PC-3 (cell line): ENCODE results near the gene ITFG2. TPM values are rescaled to one million over a fixed set of nuclear protein-coding genes. Genes with fewer than 3 reads are reported as not detected.

Experiments
- ATAC-seq: fragments of 200-7000 bp; cut with Tn5 transposase; 2 replicates; pipeline ENCODE4 v1.9.1; 2020; ENCODE audit warnings: mild to moderate bottlenecking, moderate library complexity
- BruUV-seq: library from RNA; stranded (reverse); fragments of 400-500 nt; replicated peaks from 2 replicates; lab custom pipeline; 2021; lab: Mats Ljungman, UMichigan
- CTCF ChIA-PET: fragments of 300-600 bp; sonication (Branson Sonifier 250); formaldehyde crosslinking; loops from one replicate; lab custom pipeline; 2022; ENCODE audit warnings: antibody characterized with exemption; lab: Charles Lee
- POLR2A ChIA-PET: fragments of 300-600 bp; sonication (Branson Sonifier 250); formaldehyde crosslinking; loops from one replicate; lab custom pipeline; 2022; ENCODE audit warnings: antibody characterized with exemption; ENCODE audit not compliant: unreplicated experiment; lab: Charles Lee
- DNase-seq: peaks from one replicate; pipeline ENCODE4 v3.0.0-alpha.2; 2015
- H2AFZ ChIP-seq: fragments of 300-600 bp; sonication (generic); 2 replicates; pipeline ENCODE4 v1.6.0; 2016; ENCODE audit warnings: antibody characterized with exemption, low read length
- H3F3A ChIP-seq: fragments of 300-600 bp; sonication (generic); one replicate; pipeline ENCODE4 v1.6.0; 2017; ENCODE audit warnings: antibody characterized with exemption, low read length, control low read depth, mild to moderate bottlenecking; ENCODE audit not compliant: unreplicated experiment
- H3K27ac ChIP-seq: fragments of 300-600 bp; sonication (generic); 2 replicates; pipeline ENCODE4 v1.5.1; 2016; ENCODE audit warnings: mild to moderate bottlenecking, low read length
- H3K27me3 ChIP-seq: fragments of 300-600 bp; sonication (generic); 2 replicates; pipeline ENCODE4 v1.6.1; 2016; ENCODE audit warnings: low read length, mixed read lengths
- H3K36me3 ChIP-seq: fragments of 300-600 bp; sonication (generic); 2 replicates; pipeline ENCODE4 v1.6.1; 2016; ENCODE audit warnings: low read depth, mixed run types, low read length, mixed read lengths
- H3K4me1 ChIP-seq: fragments of 300-600 bp; sonication (generic); 2 replicates; pipeline ENCODE4 v1.5.1; 2016; ENCODE audit warnings: low read length; ENCODE audit not compliant: insufficient read depth
- H3K4me2 ChIP-seq: fragments of 300-600 bp; sonication (generic); 2 replicates; pipeline ENCODE4 v1.6.0; 2016; ENCODE audit warnings: low read length
- H3K4me3 ChIP-seq: fragments of 300-600 bp; sonication (generic); 2 replicates; pipeline ENCODE4 v1.5.1; 2016; ENCODE audit warnings: mild to moderate bottlenecking, low read length, mixed read lengths
- H3K79me2 ChIP-seq: fragments of 300-600 bp; sonication (generic); 2 replicates; pipeline ENCODE4 v1.6.1; 2017; ENCODE audit warnings: low read length, mixed read lengths
- H3K9ac ChIP-seq: fragments of 300-600 bp; sonication (generic); 2 replicates; pipeline ENCODE4 v1.6.0; 2016; ENCODE audit warnings: mild to moderate bottlenecking, low read length
- H3K9me2 ChIP-seq: fragments of 300-600 bp; sonication (generic); replicated peaks from 2 replicates; pipeline ENCODE4 v1.6.1; 2016; ENCODE audit warnings: mixed run types, low read length, mixed read lengths
- H3K9me3 ChIP-seq: fragments of 300-600 bp; sonication (generic); 2 replicates; pipeline ENCODE4 v1.6.1; 2016; ENCODE audit warnings: low read length, mixed read lengths
- H4K20me1 ChIP-seq: fragments of 300-600 bp; sonication (generic); 2 replicates; pipeline ENCODE4 v1.6.1; 2016; ENCODE audit warnings: low read length, mixed read lengths
- CTCF ChIP-seq: fragments of 300-600 bp; sonication (generic); conservative IDR thresholded peaks from 2 replicates; pipeline ENCODE4 v1.5.1; 2017; ENCODE audit warnings: antibody characterized with exemption, low read depth, mild to moderate bottlenecking, low read length
- EZH2 ChIP-seq: fragments of 300-600 bp; sonication (generic); IDR thresholded peaks from one replicate; pipeline ENCODE4 v1.6.1; 2017; ENCODE audit warnings: antibody characterized with exemption, mild to moderate bottlenecking, low read length; ENCODE audit not compliant: unreplicated experiment
- EZH2phosphoT487 ChIP-seq: fragments of 300-600 bp; sonication (generic); IDR thresholded peaks from 2 replicates; pipeline ENCODE4 v1.6.1; 2018; ENCODE audit warnings: mild to moderate bottlenecking, antibody characterized with exemption, low read length, borderline replicate concordance
- intact Hi-C: fragments of 100-400 bp; cut with micrococcal nuclease; formaldehyde crosslinking; loops from 2 replicates; pipeline ENCODE4 v1.9.0; 2023
- total RNA-seq: library from RNA; depleted of rRNA; stranded (reverse); fragments of >200 nt; gene quantifications from 2 replicates; pipeline ENCODE4 v1.2.3, GENCODE V29; 2014

ITFG2 gene
- total RNA-seq, 1 experiment from 2014 or later, result 12.8 TPM

DNA sequence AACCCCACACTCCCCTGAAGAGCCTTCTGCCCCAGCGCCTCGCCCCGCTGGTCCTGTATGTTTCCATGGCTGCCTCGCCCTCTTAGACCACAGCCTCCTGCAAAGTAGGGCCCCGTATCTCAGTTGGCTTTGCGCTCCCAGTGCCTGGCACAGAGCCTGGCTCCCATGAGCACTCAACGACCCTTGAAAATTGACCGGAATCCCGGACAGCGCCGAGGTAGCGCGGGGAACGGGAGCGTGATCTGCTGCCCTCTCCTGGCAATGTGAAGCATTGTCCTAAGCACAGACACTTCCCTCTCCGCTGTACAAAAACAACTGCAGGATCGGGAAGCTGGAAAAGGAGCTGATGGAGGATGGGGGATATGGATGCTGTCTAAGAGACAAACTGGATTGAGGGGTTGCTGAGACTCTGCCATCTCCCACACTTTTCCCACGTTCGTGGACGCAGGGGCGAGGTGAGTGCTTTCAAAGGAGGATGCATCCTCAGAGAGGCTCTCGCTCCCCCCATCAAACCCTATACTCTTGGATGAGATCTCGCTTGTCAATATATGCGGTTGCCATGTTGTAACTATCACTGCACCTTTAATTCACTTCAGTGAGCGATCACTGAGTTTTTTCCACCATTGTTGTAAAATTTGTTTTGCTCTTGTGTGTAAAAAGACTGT, 28.4 kb upstream of the ITFG2 start:
- no peak overlapping the region for H3K9ac ChIP-seq
- no TSS peak for BruUV-seq
- peak overlapping the region; percentile 70; the same call in 1 of the 2 replicates for H2AFZ ChIP-seq
- H3K4me3 ChIP-seq, result peak overlapping the region; percentile 31
- H3F3A ChIP-seq, result no peaks in the 10 kb centered on the region
- no peak overlapping the region for H3K27ac ChIP-seq
- no peaks in the 10 kb centered on the region for H4K20me1 ChIP-seq
- no peaks in the 10 kb centered on the region for H3K9me3 ChIP-seq
- H3K27me3 ChIP-seq, result peaks cover 37% of the 10 kb centered on the region
- ChIA-PET POLR2A (no interaction called here), CTCF (interaction anchor here (1.1 kb wide), 1 partner anchor 44 kb away, joined by 4 read pairs; no protein-coding TSS in a partner anchor)
- ATAC-seq (peak; percentile 93), DNase-seq (peak; percentile 59)
- H3K4me2 ChIP-seq, result peak overlapping the region; percentile 71
- TF ChIP-seq CTCF (peak; percentile 88), EZH2phosphoT487 (no peak), EZH2 (no peak)
- intact Hi-C loops, result loop anchor here (1.0 kb wide), 1 partner anchor 44 kb away; no protein-coding TSS in a partner anchor
- H3K36me3 ChIP-seq, result no peaks in the 10 kb centered on the region
- no peaks in the 10 kb centered on the region for H3K9me2 ChIP-seq
- peaks cover 5% of the 10 kb centered on the region; the same call in 1 of the 2 replicates for H3K4me1 ChIP-seq
- H3K79me2 ChIP-seq, result no peaks in the 10 kb centered on the region

DNA sequence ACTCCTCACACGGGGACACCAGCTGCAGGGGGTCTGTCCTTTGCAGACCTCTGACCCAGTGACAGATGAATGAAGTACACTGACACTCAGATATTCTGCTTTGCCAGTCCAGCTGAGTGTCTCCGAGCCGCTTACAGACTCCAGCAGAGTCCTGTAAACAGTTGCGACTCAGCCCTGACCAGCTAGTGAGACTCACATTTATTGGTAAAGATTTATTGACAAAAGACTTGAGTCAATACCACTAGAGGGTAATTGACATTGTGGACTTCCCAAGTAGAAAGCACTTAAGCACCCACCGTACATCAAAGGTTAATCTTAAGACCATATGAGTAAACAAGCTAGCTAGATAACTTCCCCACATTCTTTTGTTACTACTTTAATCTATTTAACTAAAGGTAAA, 27.5 kb upstream of the ITFG2 start:
- DNase-seq, result peak; percentile 41
- Histone ChIP-seq H3K27ac (no peak overlapping the region), H3K9ac (no peak overlapping the region), H3K4me1 (peaks cover 5% of the 10 kb centered on the region; the same call in 1 of the 2 replicates), H3K9me2 (no peaks in the 10 kb centered on the region), H2AFZ (no peak overlapping the region), H4K20me1 (no peaks in the 10 kb centered on the region), H3K36me3 (no peaks in the 10 kb centered on the region), H3K4me2 (no peak overlapping the region), H3K4me3 (no peak overlapping the region), H3K9me3 (no peaks in the 10 kb centered on the region), H3K79me2 (no peaks in the 10 kb centered on the region), H3F3A (no peaks in the 10 kb centered on the region), H3K27me3 (peaks cover 37% of the 10 kb centered on the region)
- ChIA-PET CTCF (no interaction called here), POLR2A (no interaction called here)
- intact Hi-C loops, result no loop called here
- ATAC-seq, result peak; percentile 66
- TF ChIP-seq CTCF (no peak), EZH2phosphoT487 (no peak), EZH2 (no peak)
- BruUV-seq, result no TSS peak

GRCh38 chr12:2791089-2791488, 21.4 kb upstream of the ITFG2 start:
- Histone ChIP-seq H3K79me2 (peaks cover 6% of the 10 kb centered on the region), H4K20me1 (peaks cover 3% of the 10 kb centered on the region), H2AFZ (no peak overlapping the region), H3K9ac (no peak overlapping the region), H3K4me1 (peaks cover 6% of the 10 kb centered on the region; the same call in 1 of the 2 replicates), H3K36me3 (no peaks in the 10 kb centered on the region), H3F3A (no peaks in the 10 kb centered on the region), H3K27ac (no peak overlapping the region), H3K4me3 (no peak overlapping the region), H3K27me3 (no peaks in the 10 kb centered on the region), H3K4me2 (no peak overlapping the region), H3K9me3 (no peaks in the 10 kb centered on the region), H3K9me2 (no peaks in the 10 kb centered on the region)
- no TSS peak for BruUV-seq
- intact Hi-C loops, result no loop called here
- TF ChIP-seq EZH2phosphoT487, result no peak
- TF ChIP-seq CTCF, result no peak
- TF ChIP-seq EZH2, result no peak
- DNase-seq (no peak), ATAC-seq (no peak)
- ChIA-PET CTCF (no interaction called here), POLR2A (no interaction called here)
